GM18873 (cell line): ENCODE results near the gene SCN9A.
A peak's percentile ranks its signal among the peaks of the same experiment; 100 is the strongest.

ENCODE experiments used
- ATAC-seq: cut with Tn5 transposase; IDR thresholded peaks from one replicate; pipeline ENCODE4 v1.9.1; 2021; ENCODE audit warnings: mild to moderate bottlenecking, moderate library complexity, moderate number of reproducible peaks; ENCODE audit not compliant: unreplicated experiment, low FRiP score

Gene SCN9A

GRCh38 chr2:166188084-166188483 is 187.7 kb downstream of the SCN9A start:
- no peak for ATAC-seq

GRCh38 chr2:166184789-166185188 is 191.0 kb downstream of the SCN9A start:
- no peak for ATAC-seq

- ATAC-seq: peak; percentile 15
These were observed 194.0 kb downstream of the SCN9A start for GRCh38 chr2:166181813-166182154.

GRCh38 chr2:166180951-166181812 is 194.6 kb downstream of the SCN9A start:
- ATAC-seq: peak; percentile 92

- ATAC-seq: no peak
These were observed 196.5 kb downstream of the SCN9A start for GRCh38 chr2:166179201-166179600.

GRCh38 chr2:166173263-166173662 is 202.5 kb downstream of the SCN9A start:
- no peak for ATAC-seq

GRCh38 chr2:166171216-166171615 is 204.5 kb downstream of the SCN9A start:
- no peak for ATAC-seq

GRCh38 chr2:166170356-166170755 is 205.4 kb downstream of the SCN9A start:
- ATAC-seq: peak; percentile 58

- ATAC-seq: no peak
These were observed 208.3 kb downstream of the SCN9A start for GRCh38 chr2:166167449-166167848.

GRCh38 chr2:166163775-166164174 is 212.0 kb downstream of the SCN9A start:
- no peak for ATAC-seq

GRCh38 chr2:166158546-166158945 is 217.2 kb downstream of the SCN9A start:
- no peak for ATAC-seq

- ATAC-seq: no peak
These were observed 218.2 kb downstream of the SCN9A start for GRCh38 chr2:166157578-166157977.

- no peak for ATAC-seq
These were observed 218.7 kb downstream of the SCN9A start for GRCh38 chr2:166156985-166157490.

GRCh38 chr2:166155589-166155988 is 220.2 kb downstream of the SCN9A start:
- ATAC-seq: no peak

- ATAC-seq: no peak
These were observed 220.9 kb downstream of the SCN9A start for GRCh38 chr2:166154685-166155338.

- ATAC-seq: no peak
These were observed 223.7 kb downstream of the SCN9A start for GRCh38 chr2:166152064-166152463.

GRCh38 chr2:166148500-166149400 is 227.0 kb downstream of the SCN9A start:
- ATAC-seq: no peak

GRCh38 chr2:166147883-166148282 is 227.9 kb downstream of the SCN9A start:
- ATAC-seq: no peak
